CD4-positive, alpha-beta T cell treated with Interleukin-1 beta for 1 hour (primary cell): ENCODE measurements around the gene BCL2.

Experiments
- DNase-seq, 2 donors: peaks; one replicate each; pipeline ENCODE4 v3.0.0-alpha.2; 2020 to 2022

The BCL2 gene

DNA sequence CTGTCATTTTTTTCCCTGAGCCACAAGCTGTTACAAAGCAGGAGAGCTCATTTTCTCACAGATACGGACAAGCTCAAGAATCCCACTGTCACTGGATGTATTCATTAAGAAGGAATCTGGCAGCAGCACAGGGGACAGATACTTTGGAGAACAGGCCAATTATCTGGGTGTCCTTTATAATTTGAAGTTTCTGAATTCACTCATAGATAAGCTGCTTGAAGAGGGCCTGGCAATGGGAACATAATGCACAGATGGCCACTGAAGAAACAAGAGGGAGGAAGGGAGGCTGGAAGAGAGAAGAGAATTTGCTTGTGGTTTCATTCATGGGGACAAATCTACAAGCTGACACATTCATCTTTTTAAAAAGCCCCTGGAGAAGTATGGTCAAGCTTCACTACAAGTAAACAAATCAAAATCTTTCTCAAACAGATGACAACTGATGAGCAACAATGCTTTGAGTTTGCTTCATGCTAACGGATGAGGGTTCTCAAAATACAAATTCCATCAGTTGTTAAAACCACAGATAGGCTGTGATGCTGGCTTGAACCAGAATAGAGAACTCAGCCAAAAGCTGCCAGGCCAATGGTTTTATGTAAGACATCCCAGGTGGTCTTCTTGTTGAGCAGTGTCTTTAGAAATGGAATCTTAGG, 11.9 kb downstream of the BCL2 start:
- DNase-seq: no peak

DNA sequence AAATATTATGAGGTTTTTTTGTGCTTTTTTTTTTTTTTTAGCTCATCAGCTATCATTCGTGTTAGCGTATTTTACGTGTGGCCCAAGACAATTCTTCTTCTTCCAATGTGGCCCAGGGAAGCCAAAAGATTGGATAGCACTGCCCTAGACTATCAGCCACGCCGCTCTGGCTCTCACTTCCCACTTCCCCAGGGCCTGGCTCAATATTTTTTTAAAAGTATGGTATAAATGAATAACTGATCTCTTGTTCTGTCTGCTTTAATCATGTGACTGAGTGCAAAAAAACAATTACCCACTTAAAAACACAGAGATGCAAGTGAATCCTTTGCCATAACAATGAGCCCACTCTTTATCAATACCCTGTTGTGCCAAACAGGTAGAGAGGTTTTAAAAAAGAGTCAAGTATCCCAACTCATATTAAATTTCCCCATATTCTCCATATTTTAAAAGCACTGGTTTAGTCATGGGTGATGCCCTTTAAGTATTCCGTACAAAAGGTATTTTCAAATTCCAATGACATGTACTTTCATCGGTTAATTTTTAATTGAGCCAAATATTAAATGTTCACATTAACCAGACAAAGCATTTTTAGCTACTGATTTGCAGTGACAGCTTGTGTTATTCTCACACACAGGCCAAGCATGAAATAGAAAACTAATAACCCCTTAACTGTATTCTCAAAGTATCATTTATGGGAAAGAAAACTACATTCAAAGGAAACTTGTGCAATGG, 12.6 kb downstream of the BCL2 start:
- DNase-seq: no peak

DNA sequence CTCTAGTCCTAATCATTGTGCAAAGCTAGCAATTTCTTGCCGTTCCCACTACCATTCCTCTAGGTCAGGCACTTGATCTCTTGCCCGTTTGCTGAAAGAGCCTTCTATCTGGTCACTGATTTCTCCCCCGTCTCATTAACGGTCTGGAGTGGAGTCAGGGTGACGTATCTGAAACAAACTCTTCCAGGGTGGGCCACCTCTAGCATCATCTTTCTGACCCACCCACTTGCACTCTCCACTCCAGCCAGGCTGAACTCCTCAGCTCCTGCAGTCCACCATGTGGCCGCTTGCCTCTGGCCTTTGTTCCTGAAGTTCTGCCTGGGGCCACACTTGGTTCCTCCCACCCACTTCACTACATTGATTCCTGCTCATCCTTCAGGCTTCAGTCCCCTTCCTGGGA, 13.3 kb downstream of the BCL2 start:
- no peak for DNase-seq

DNA sequence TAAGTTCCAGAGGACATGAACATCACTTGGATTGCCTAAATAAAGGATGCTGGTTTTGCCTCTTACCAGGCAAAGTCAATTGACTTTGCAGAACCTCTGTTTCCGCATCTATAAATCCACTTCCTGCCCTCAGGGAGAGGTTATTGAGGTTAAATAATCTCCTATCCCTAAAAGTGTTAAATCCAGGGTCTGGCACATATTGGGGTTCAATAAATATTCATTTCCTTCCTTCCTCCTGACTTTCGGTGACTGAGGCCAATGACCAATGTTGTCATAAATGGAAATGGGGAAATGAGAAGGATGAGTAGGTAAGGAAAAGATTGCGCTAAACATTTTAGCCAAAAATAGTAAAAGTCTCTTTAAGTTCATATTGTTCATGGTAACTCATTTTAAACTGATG, 16.0 kb downstream of the BCL2 start:
- no peak for DNase-seq

DNA sequence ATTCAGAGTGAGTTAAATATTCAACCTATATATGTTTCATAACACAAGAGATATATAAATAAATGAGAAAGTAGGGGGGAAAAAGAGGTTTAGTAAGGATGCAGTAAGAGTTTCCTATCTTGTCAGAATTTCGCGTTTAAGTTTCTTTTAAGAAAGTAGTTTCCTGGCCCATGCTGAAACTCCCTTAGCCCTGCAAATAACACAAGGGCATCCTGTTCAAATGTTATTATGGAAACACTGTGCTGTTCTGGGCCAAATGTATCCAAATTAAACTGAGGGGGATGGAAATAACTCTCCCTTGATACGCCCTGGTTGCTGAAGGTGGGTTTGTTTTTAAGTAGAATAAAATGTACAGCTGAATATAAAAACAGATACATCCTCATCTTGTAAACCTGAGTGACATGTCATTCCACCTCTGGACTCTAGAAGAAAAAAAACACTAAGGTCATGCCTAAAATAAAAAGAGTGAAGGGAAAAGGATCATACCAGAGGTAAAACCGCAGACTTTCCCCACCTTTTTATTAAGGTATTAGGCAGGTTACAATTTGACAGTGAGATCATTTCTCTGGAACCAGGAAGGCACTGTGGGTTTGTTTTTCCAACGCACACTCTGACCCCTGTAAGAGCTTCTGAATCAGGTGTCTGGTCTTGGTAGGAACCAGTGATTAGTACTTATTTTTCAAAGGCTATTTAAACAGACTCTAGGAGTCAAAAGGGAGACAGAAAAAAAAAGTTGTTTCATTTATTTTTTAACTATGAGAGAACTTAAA, 16.7 kb downstream of the BCL2 start:
- no peak for DNase-seq

DNA sequence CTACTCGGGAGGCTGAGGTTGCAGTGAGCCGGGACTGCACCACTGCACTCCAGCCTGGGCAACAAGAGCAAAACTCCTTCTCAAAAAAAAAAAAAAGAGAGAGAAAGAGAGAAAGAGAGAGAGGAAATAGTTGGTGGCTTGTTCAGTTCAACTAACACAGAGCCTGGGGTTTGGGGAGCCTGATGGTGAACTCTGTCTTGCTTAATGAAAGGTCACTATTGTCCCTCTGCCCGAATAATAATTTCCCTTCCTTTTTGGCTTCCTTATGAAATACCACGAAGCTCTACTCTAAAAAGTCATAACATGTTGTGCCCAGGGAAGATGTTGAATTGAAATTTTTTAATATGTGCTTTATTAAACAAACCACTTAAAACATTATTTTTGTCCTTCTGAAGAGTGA, 17.3 kb downstream of the BCL2 start:
- DNase-seq: no peak

DNA sequence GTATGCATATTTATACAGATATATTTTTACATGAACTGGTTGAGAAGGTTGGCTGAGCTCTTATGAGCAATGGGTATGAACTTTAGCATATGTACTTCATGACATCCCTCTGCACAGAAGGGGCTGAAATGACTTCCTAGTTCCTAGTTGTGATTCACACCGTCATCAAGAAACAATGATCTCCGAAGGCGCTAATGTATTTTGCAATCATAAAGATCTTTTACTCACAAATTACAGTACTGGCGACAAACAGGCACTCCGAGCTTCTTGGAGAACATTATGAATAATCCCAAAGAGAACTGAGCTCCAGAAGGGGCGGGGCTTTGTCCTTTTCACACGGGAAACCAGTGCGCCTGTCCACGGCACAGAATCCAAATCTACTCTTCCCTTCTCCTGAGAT, 18.1 kb downstream of the BCL2 start:
- DNase-seq: peak in 1 of 2 donors; percentile 9

DNA sequence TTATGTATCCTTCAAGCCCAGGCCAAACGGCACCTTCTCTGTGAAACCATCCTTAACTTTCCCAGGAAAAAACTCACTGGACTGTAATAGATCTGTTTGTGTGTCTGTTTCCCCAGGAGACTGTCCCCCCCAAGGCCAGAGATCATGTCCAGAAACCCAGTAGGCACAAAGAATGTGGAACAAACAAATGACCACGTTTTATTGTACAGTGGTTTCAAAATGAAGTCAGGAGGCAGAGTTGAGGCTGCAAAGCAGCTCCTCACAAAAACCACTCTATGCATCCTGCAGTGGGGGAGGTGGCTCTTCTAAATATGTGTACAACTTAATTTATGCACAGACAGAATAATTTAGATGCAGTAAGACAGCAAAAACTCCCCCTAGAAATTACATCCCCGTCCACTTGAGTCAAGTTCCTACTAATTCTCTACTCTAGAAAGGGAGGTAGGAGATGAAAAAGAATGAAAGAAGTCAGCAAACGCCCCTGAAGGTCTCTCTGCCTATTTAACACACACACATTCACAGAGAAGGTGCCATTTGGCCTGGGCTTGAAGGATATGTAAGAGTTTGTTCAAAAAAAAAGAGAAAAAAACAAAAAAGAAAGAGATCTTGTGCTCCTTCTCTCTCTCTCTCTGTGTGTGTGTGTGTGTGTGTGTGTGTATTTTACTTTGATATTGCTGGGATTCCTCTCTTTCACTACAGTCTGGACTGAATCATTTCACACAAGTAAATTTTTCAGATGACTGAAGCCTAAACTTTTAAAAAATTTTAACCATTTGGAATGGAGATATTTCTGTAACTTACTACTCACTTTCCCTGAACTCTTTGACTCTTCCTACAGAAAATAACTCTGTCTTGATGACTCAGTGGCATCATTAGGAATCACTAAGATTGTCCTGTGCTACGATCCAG, 19.5 kb downstream of the BCL2 start:
- DNase-seq: peak in 1 of 2 donors; percentile 37

DNA sequence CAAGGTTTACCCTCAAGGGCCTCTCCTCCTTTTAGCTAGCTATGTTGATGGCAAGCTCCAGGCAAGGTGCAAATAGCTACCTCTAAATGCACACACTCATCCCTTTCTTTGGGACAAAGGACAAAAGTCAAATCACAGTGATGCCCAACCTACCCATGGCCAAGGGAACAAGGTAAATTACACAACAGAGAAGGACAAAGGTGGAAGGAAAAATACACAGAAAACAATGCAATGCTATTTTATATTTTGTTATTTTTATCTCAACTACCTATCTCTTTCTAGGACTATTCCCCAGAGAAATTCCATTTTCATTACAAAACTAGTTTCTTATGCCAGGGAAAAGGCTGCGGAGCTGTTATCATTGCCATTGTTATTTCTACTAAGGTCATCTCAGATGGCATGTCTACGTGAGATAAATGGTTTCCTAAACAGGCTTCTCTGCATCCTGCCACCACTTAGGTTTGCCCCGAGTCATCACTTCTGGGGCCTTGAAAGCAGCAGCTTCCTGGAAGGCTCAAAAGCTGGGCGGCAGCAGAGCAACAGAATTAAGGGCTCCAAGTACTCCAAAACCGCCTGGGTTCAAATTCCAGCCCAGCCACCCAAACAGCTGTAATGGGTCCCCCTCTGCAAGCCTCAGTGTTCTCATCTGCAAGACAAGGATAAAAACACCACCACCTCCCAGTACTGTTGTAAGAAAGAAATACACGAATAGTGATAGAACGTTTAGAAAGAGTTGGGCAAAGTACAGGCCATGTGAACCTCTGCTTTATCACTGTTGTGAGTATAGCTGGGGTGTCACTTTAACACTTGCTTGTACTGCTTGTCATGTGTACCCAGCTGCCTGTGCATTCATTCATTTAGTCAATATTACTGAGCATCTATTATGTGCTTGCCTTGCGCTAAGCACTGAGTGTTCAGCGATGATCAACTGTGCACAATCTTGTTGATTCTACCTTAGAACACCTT, 20.9 kb downstream of the BCL2 start:
- DNase-seq: peak in 1 of 2 donors; percentile 39

DNA sequence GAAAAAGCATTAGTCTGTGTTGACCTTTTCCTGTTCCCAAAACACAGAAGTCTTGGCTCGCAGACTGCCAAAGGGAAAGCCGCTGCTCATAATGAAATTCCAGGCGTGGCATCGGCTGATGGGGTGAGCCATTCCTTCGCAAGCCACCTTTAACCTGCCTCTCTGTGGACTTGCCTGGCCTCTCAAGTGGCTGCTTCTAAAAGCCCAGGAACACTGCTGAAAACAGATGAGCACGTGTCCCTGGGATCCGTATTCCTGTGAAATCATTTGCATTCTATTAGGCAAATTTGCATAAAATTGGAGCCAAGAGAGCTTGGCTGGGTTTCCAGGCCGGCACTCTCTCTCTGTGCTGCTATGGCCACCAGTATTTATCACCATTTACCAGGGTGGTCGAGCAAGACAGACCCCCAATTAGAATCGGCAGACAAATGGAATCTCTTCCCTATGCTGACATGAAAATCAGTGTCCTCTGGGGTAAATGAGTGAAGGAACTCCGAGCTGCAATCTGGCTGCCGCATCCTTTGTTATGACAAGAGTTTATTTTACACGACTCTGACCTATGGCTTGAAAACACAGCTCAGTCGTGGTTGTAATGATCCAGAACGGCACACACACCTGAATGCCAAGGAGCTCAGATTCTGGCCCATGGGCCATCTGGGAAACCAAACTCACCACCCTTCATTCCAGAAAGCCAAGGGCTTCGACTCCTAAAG, 21.7 kb downstream of the BCL2 start:
- no peak for DNase-seq

DNA sequence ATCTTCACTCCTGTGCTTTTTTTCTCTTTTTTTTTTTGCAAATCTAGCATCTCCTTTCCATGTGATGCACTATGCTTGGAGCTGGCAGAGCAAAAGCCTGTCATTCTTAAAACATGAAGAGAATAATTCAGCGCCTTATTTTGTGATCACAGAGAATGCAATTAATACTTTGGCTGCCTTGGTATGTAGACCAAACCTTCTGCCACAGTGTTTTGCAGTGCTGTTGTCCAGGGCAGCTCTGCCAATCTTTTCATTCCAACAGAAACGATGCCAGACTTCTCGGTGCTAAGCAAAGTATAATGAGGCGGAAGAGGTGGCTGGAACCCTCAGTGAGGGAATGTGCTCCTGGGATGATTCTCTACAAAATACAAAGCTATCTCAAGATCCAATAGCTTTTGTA, 25.6 kb downstream of the BCL2 start:
- no peak for DNase-seq

DNA sequence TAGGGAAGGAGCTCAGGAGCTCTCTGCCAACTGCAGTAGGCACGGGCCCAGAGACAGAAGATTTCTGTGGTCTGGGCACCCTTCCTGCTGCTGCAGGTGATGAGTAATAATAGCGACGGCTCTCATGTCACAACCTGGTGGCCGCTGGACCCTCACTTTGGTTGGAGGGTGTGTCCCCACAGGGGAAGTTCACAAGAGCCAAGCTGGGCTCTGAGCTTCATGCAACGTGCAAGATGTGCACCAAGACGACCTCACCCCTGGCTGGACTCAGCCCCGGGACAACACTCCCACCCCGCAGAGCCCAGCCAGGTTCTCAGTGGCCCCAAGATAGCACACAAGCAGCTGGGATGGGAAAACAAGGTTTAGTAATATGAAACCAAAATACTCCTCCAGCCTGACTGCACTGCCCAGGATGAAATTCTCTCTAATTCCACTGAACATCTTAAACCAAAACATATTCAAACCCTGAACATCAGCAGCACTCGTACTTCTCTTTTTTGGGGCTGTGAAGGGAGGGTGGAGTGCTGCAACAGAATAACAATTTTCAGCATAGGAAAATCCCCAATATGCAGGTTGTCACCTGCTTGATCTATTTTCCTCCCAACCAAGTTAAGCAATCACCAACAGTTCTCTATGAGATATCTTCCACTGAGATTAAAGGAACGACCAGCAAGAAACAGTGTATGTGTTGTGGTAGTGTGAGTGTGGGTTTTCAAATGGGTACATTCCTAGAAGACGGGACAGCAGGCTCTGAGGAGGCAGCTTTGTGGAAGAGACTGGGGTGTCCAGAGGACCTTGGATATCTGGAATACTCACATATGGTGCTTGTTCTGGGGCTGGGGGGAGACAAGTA, 26.5 kb downstream of the BCL2 start:
- peak; percentile 22 to 50 for DNase-seq

DNA sequence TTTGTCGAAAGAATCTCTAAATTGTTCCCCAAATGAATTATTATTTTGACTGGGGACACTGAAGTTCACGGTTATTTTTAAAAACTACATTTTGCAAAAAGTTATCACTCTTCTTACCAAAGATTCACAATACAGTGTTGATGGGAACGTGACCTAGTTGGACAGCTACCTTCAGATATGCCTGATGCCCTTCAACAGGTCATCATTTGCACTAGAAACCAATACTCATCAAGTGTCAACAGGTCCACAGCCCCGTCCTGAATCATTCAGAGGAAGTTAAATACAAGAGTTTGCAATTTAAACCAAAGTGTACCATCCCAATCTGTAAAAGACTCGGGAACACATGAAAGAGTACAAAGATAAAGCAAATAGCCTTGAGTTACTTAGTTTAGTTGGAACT, 28.3 kb downstream of the BCL2 start:
- DNase-seq: no peak

DNA sequence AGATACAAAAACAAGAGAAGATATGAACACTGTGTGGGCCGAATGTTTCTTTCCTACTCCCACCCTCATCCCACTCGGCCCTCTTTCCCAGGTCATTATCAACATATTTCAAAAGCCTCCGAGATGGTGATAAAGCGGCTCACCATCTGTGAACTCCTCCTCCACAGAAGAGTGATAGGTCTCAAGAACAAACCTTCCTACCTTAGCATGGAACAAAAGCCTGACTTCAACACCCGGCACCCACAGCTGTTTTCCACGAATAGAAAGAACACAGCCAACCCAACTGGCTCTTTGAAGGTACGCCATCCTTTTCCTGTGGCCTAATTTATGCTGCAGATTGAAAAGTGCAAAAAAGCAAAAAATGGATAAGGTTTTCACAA, 28.8 kb downstream of the BCL2 start:
- peak; percentile 19 to 47 for DNase-seq

DNA sequence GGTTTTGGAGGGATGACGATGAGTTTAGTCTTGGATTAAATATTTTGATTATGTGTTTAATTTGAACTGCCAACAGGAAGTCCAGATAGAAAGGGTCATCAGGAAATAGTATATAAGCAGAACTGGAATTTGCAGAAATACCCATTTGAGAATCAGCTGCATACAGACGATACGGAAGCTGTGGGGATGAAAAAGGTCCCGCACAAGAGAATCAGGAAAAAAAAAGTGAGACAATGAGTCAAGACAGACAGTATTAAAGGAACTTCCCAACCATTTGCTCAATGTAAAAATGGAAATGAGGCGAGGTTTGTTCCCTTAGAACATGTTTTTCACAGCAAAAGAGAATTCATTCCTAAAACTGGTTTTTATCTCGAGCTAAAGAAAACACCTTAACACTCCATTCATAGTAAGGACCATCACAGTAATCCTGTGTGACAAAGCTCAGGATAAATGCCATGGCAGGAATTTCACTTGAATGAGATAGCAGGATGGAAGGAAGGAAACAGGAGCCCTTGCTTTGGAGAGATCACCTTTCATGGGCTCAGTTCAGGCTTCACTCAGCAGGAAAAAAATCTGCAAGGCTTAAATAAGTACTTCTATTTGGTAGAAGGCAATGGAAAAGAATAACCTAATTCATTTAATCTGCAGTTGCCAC, 29.3 kb downstream of the BCL2 start:
- DNase-seq: no peak

DNA sequence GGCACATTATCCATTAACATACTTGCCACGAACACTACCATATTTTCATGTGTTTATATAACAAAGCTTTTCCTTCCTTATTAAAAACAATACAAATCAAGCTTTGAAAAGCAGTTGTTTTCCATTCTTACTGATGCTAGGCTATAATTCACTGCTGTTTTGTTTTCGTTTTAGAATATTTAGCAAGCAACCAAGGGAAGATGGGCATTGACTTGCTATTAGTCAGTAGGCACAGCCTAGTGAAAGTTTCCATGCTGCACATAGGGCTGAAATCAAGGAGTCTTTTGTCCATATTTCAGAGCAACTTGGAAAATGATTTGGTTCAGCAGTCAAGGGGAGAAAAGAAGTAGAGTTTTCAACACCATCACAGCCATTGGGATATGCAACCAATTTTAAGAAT, 31.3 kb downstream of the BCL2 start:
- DNase-seq: no peak

DNA sequence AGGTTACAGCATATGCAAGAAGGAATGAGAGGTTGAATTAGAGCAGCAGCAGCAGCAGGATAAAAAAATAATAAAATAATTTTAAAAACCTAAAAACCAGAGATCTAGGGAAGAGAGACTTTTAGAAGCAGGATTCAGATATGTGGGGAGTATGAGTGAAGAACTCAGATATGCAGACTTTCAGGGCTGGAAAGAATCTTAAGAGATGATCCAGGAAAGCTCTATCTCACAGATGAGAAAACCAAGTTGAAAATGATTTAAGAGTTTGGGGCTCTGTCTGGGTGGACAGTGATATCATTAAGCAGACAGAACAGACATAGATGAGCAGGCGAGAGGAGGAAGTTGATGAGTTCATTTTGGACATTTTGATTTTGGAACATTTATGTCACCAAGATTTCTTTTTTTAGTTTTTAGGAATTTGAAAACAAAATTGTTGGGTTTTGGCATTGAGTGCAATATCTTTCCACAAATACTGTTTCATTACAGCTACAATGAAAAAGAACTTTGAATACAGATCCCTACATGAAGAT, 31.8 kb downstream of the BCL2 start:
- DNase-seq: no peak

DNA sequence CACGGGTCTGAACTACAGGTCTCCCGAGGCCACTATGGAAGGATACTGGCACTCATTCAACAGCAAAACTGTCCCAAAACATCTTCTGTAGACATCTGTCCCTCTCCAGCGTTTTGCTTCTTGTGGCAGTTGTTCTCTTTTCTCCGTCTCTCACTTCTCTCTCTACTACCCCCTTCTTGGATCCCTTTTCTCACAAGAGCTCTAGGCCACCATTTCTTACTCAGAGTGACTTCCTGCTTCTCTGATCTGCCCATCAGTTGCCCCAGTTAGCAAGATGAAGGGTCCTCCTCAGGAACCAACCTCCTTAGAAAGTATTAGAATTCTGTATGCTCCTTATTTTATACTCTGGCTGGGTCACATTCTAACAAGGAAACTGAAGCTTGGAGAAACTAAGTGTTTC, 32.6 kb downstream of the BCL2 start:
- no peak for DNase-seq
